ENCODE data around the gene CACNG5.

The CACNG5 gene

GRCh38 chr17:66847704-66848103, 12.8 kb downstream of the CACNG5 start:
- TF ChIP-seq CTCF (IDR thresholded peaks at IDR 0.05) = no peak
- DNase-seq (ENCODE audit: low spot score) = no peak
- no peak overlapping the region for H3K27ac ChIP-seq
- no peak overlapping the region for H3K4me3 ChIP-seq

GRCh38 chr17:66848496-66848895, 13.6 kb downstream of the CACNG5 start:
- Histone ChIP-seq H3K27ac (no peak overlapping the region), H3K4me3 (no peak overlapping the region)
- TF ChIP-seq CTCF (IDR thresholded peaks at IDR 0.05) = no peak
- no peak for DNase-seq (ENCODE audit: low spot score)

- Histone ChIP-seq H3K4me3 (no peak overlapping the region), H3K27ac (no peak overlapping the region)
- no peak for TF ChIP-seq CTCF (IDR thresholded peaks at IDR 0.05)
- no peak for DNase-seq (ENCODE audit: low spot score)
These were observed 14.2 kb downstream of the CACNG5 start for GRCh38 chr17:66849032-66849655.

GRCh38 chr17:66849851-66850580, 15.1 kb downstream of the CACNG5 start:
- no peak overlapping the region for H3K27ac ChIP-seq
- DNase-seq (ENCODE audit: low spot score) = no peak
- TF ChIP-seq CTCF (IDR thresholded peaks at IDR 0.05) = no peak
- H3K4me3 ChIP-seq = no peak overlapping the region

GRCh38 chr17:66850692-66851091, 15.8 kb downstream of the CACNG5 start:
- no peak for TF ChIP-seq CTCF (IDR thresholded peaks at IDR 0.05)
- no peak for DNase-seq (ENCODE audit: low spot score)
- H3K27ac ChIP-seq = no peak overlapping the region

GRCh38 chr17:66855204-66855603, 20.3 kb downstream of the CACNG5 start:
- no peak for TF ChIP-seq CTCF (IDR thresholded peaks at IDR 0.05)
- Histone ChIP-seq H3K4me3 (no peak overlapping the region), H3K27ac (no peak overlapping the region)
- DNase-seq (ENCODE audit: low spot score) = no peak

More at GRCh38 chr17:66850692-66851091, 15.8 kb downstream of the CACNG5 start:
- no peak overlapping the region for H3K4me3 ChIP-seq

All from coronary artery (tissue), 2 donors.